Spleen (tissue), 11 donors: Measurements from ENCODE around the gene FPR2. TPM values are rescaled to one million over a fixed set of nuclear protein-coding genes. Genes with fewer than 3 reads are reported as not detected.

Experiments
- DNase-seq: peaks from one replicate; pipeline ENCODE4 v3.0.0-alpha.2; 2020
- H3K27ac ChIP-seq, 8 donors: fragments of 200-600 bp; sonication (generic) in 7 of 8; 1 replicate in 4 of 8; 2 replicates in 4 of 8; pipeline versions ENCODE4 v1.5.0 to v1.8.0; 2016 to 2021; ENCODE audit warnings: inconsistent platforms in 4 of 8, mild to moderate bottlenecking in 4 of 8, moderate library complexity in 1 of 8
- H3K27me3 ChIP-seq, 7 donors: fragments of 200-600 bp; sonication (generic) in 6 of 7; replicated peaks in 1 of 7; 1 replicate in 4 of 7; 2 replicates in 3 of 7; pipeline versions ENCODE4 v1.5.0 to v1.8.0; 2016 to 2021; ENCODE audit warnings: inconsistent platforms in 3 of 7, mild to moderate bottlenecking in 1 of 7
- H3K36me3 ChIP-seq, 6 donors: fragments of 200-600 bp; sonication (generic) in 5 of 6; 1 replicate in 4 of 6; 2 replicates in 2 of 6; pipeline versions ENCODE4 v1.5.0 to v1.8.0; 2016 to 2021; ENCODE audit warnings: inconsistent platforms in 2 of 6
- H3K4me1 ChIP-seq, 6 donors: fragments of 200-600 bp; sonication (generic) in 5 of 6; 1 replicate in 3 of 6; 2 replicates in 3 of 6; pipeline versions ENCODE4 v1.5.0 to v1.8.0; 2016 to 2021; ENCODE audit warnings: inconsistent platforms in 3 of 6
- H3K4me3 ChIP-seq, 8 donors: fragments of 200-600 bp; sonication (generic) in 7 of 8; 1 replicate in 4 of 8; 2 replicates in 4 of 8; pipeline versions ENCODE4 v1.5.0 to v1.8.0; 2016 to 2021; ENCODE audit warnings: inconsistent platforms in 4 of 8, mild to moderate bottlenecking in 4 of 8, moderate library complexity in 2 of 8
- H3K9me3 ChIP-seq, 8 donors: fragments of 200-600 bp; sonication (generic) in 7 of 8; 1 replicate in 4 of 8; 2 replicates in 4 of 8; pipeline versions ENCODE4 v1.5.0 to v1.8.0; 2016 to 2021; ENCODE audit warnings: inconsistent platforms in 4 of 8
- POLR2A ChIP-seq, 3 donors: fragments of 450-650 bp; IDR thresholded peaks; one replicate each; pipeline ENCODE4 v1.5.1; 2017; ENCODE audit warnings: antibody characterized with exemption in 3 of 3, mild to moderate bottlenecking in 1 of 3
- POLR2AphosphoS5 ChIP-seq, 3 donors: sonication (generic); formaldehyde crosslinking; IDR thresholded peaks; one replicate each; pipeline ENCODE4 v1.5.1; 2017; ENCODE audit warnings: antibody characterized with exemption in 3 of 3
- WGBS, 5 donors: extraction: QIAGEN DNeasy Blood & Tissue Kit in 3 of 5; methylation state at CpG; one replicate each; pipeline versions ENCODE4 v1.1.5 to v1.1.7; 2013 to 2018; 5-methylcytosine and 5-hydroxymethylcytosine counted together
- intact Hi-C: fragments of 100-400 bp; cut with DNase I; formaldehyde crosslinking; loops from one replicate; pipeline ENCODE4 v1.15.0; 2023; ENCODE audit warnings: low total_unique reads
- polyA plus RNA-seq, 3 donors: library from polyadenylated mRNA; stranded (reverse); fragments of 200-250 nt; gene quantifications; one replicate each; pipeline ENCODE4 v1.2.1, GENCODE V29; 2013
- total RNA-seq, 7 donors: library from RNA; depleted of rRNA in 3 of 7; stranded (reverse); fragments of >200 nt in 3 of 7; fragmentation: NEBNext Ultra II Directional in 4 of 7; extraction: Animal tissue kit (Norgen Biotek cat#: 25700) in 4 of 7; gene quantifications; one replicate each; pipeline versions ENCODE4 v1.1.0 to v1.2.1, GENCODE V29; 2016 to 2021
- TF ChIP-seq, protein P1 (sequence below), 11 experiments: fragments of 200-600 bp in 7 of 11; fragments of 450-650 bp in 4 of 11; sonication (generic) in 4 of 11; IDR thresholded peaks in 8 of 11; conservative IDR thresholded peaks in 3 of 11; 1 replicate in 7 of 11; 2 replicates in 4 of 11; pipeline versions ENCODE4 v1.4.0 to v1.8.0; 2016 to 2021; ENCODE audit warnings: antibody characterized with exemption in 11 of 11, inconsistent platforms in 4 of 11, mild to moderate bottlenecking in 1 of 11
- donor health status: healthy with polysubstance abuse.
- donor health status: DM: no; HTN: no; CAD: no; lungs with moderate emphysema.
- donor health status: DM: no; HTN: no; CAD: no.
- donor health status: Bipolar disorder and iron deficiency.
- donor health status: healthy.
- donor health status: DM: no; HTN: no; CAD: no.
- donor health status: DM: yes; HTN: yes; CAD: no.

Gene FPR2
- total and polyA plus RNA-seq, 10 donors, result 1.5 to 88.0 (median 34.7) TPM

DNA sequence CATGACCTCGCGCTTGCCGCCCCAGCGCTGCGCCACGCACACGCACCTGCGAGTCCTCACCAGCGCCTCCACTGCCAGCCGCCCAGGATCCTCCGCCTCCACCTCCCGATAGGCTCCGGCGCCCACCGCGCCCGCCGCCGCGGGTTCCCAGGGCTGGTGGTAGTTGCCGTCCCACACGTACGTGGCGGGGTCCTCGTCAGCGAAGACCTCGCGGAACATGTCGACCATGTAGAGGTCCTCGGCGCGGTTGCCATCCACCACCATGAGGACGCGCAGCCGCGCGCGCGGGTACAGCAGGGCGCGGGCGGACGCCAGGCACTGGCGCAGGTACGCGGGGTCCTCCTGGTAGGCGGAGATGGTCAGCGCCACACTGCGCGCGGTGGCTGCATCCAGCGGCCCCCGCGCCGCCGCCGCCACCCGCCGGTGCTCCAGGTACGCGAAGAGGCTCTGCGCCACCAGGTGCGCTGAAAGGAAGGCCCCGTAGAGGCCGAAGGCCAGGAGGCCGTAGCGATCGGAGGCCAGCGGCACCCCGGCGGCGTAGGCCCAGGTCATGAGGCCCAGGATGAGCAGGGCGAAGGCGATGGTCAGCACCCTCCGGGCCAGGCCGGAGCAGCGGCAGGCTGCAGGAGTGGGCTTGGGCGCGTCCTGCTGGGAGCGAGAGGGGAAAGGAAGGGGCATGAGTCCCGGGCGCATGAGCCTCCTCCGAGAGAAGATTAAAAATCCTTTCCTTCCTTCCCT lies 41.6 kb upstream of the FPR2 start:
- 5 to 26% (median 8%) methylated on average over 38 to 83 of the region's 83 CpGs for WGBS, 5 donors
- no peak overlapping the region for H3K27ac ChIP-seq
- TF ChIP-seq, protein P1, sequence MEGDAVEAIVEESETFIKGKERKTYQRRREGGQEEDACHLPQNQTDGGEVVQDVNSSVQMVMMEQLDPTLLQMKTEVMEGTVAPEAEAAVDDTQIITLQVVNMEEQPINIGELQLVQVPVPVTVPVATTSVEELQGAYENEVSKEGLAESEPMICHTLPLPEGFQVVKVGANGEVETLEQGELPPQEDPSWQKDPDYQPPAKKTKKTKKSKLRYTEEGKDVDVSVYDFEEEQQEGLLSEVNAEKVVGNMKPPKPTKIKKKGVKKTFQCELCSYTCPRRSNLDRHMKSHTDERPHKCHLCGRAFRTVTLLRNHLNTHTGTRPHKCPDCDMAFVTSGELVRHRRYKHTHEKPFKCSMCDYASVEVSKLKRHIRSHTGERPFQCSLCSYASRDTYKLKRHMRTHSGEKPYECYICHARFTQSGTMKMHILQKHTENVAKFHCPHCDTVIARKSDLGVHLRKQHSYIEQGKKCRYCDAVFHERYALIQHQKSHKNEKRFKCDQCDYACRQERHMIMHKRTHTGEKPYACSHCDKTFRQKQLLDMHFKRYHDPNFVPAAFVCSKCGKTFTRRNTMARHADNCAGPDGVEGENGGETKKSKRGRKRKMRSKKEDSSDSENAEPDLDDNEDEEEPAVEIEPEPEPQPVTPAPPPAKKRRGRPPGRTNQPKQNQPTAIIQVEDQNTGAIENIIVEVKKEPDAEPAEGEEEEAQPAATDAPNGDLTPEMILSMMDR (IDR thresholded peaks at IDR 0.05 in 8 of 11, conservative IDR thresholded peaks at IDR 0.05 in 3 of 11), result no peak
- TF ChIP-seq POLR2A (IDR thresholded peaks at IDR 0.05), result no peak
- TF ChIP-seq POLR2AphosphoS5 (IDR thresholded peaks at IDR 0.05), result no peak
- H3K36me3 ChIP-seq, result no peaks in the 10 kb centered on the region
- DNase-seq, result no peak
- peak overlapping the region in 3 of 8 donors; percentile 12 to 35 (median 15) for H3K4me3 ChIP-seq
- intact Hi-C loops, result no loop called here
- H3K4me1 ChIP-seq, result peaks cover 0 to 11% (median 9%) of the 10 kb centered on the region in 6 donors
- H3K9me3 ChIP-seq, result peaks cover 0 to 3% (median 0%) of the 10 kb centered on the region in 8 donors
- peaks cover 0 to 88% (median 34%) of the 10 kb centered on the region in 7 donors for H3K27me3 ChIP-seq

GRCh38 chr19:51721905-51722304 lies 39.1 kb upstream of the FPR2 start:
- WGBS, 5 donors, result 75 to 80% (median 77%) methylated on average over 7 of the region's 7 CpGs
- Histone ChIP-seq H3K9me3 (peaks cover 0 to 3% (median 0%) of the 10 kb centered on the region in 8 donors), H3K36me3 (no peaks in the 10 kb centered on the region), H3K4me1 (peaks cover 0 to 11% (median 9%) of the 10 kb centered on the region in 6 donors), H3K4me3 (no peak overlapping the region), H3K27me3 (peaks cover 0 to 97% (median 39%) of the 10 kb centered on the region in 7 donors), H3K27ac (no peak overlapping the region)
- DNase-seq, result no peak
- intact Hi-C loops, result no loop called here
- TF ChIP-seq, protein P1 (IDR thresholded peaks at IDR 0.05 in 8 of 11, conservative IDR thresholded peaks at IDR 0.05 in 3 of 11), result no peak
- TF ChIP-seq POLR2A (IDR thresholded peaks at IDR 0.05) (no peak), POLR2AphosphoS5 (IDR thresholded peaks at IDR 0.05) (no peak)

GRCh38 chr19:51722492-51722891 lies 38.5 kb upstream of the FPR2 start:
- intact Hi-C loops, result no loop called here
- no peak overlapping the region for H3K27ac ChIP-seq
- WGBS, 5 donors, result 57 to 76% (median 68%) methylated on average over 2 of the region's 2 CpGs
- H3K4me1 ChIP-seq, result peaks cover 0 to 11% (median 9%) of the 10 kb centered on the region in 6 donors
- TF ChIP-seq POLR2AphosphoS5 (IDR thresholded peaks at IDR 0.05) (no peak), POLR2A (IDR thresholded peaks at IDR 0.05) (no peak)
- TF ChIP-seq, protein P1 (IDR thresholded peaks at IDR 0.05 in 8 of 11, conservative IDR thresholded peaks at IDR 0.05 in 3 of 11), result no peak
- no peak overlapping the region for H3K4me3 ChIP-seq
- H3K27me3 ChIP-seq, result peaks cover 0 to 97% (median 45%) of the 10 kb centered on the region in 7 donors
- no peak for DNase-seq
- H3K9me3 ChIP-seq, result peaks cover 0 to 3% (median 0%) of the 10 kb centered on the region in 8 donors
- H3K36me3 ChIP-seq, result no peaks in the 10 kb centered on the region

GRCh38 chr19:51724543-51724942 lies 36.4 kb upstream of the FPR2 start:
- no peak overlapping the region for H3K27ac ChIP-seq
- no peak overlapping the region for H3K4me3 ChIP-seq
- peaks cover 0 to 3% (median 0%) of the 10 kb centered on the region in 8 donors for H3K9me3 ChIP-seq
- TF ChIP-seq POLR2A (IDR thresholded peaks at IDR 0.05) (no peak), POLR2AphosphoS5 (IDR thresholded peaks at IDR 0.05) (no peak)
- TF ChIP-seq, protein P1 (IDR thresholded peaks at IDR 0.05 in 8 of 11, conservative IDR thresholded peaks at IDR 0.05 in 3 of 11), result no peak
- H3K4me1 ChIP-seq, result peaks cover 0 to 6% (median 4%) of the 10 kb centered on the region in 6 donors
- intact Hi-C loops, result no loop called here
- H3K36me3 ChIP-seq, result no peaks in the 10 kb centered on the region
- peaks cover 0 to 97% (median 36%) of the 10 kb centered on the region in 7 donors for H3K27me3 ChIP-seq
- DNase-seq, result no peak
- 58 to 72% (median 64%) methylated on average over 15 of the region's 15 CpGs for WGBS, 5 donors
